Nephron progenitor cell (in vitro differentiated cells): ENCODE measurements around the gene SLC39A9.

Experiments
- DNase-seq: peaks from one replicate; pipeline ENCODE4 v3.0.0; 2021
- H3K27ac Mint-ChIP-seq: 2 replicates; pipeline ENCODE4 v1.8.0; 2021; ENCODE audit warnings: mild to moderate bottlenecking, moderate library complexity, mixed read lengths
- H3K27me3 Mint-ChIP-seq: 2 replicates; pipeline ENCODE4 v1.8.0; 2021; ENCODE audit warnings: mild to moderate bottlenecking, low read depth, mixed read lengths; ENCODE audit not compliant: poor library complexity
- H3K36me3 Mint-ChIP-seq: 2 replicates; pipeline ENCODE4 v1.8.0; 2021; ENCODE audit warnings: low read depth, mixed read lengths
- H3K4me1 Mint-ChIP-seq: 2 replicates; pipeline ENCODE4 v1.8.0; 2021; ENCODE audit warnings: mixed read lengths
- H3K4me3 Mint-ChIP-seq: 2 replicates; pipeline ENCODE4 v1.8.0; 2021; ENCODE audit warnings: mild to moderate bottlenecking, moderate library complexity, mixed read lengths
- H3K9me3 Mint-ChIP-seq: 2 replicates; pipeline ENCODE4 v1.8.0; 2021; ENCODE audit warnings: mild to moderate bottlenecking, moderate library complexity, mixed read lengths
- CTCF ChIP-seq: fragments of 200-600 bp; sonication (generic); IDR thresholded peaks from 2 replicates; pipeline ENCODE4 v1.5.0; 2021; ENCODE audit warnings: antibody characterized with exemption

SLC39A9 gene

DNA sequence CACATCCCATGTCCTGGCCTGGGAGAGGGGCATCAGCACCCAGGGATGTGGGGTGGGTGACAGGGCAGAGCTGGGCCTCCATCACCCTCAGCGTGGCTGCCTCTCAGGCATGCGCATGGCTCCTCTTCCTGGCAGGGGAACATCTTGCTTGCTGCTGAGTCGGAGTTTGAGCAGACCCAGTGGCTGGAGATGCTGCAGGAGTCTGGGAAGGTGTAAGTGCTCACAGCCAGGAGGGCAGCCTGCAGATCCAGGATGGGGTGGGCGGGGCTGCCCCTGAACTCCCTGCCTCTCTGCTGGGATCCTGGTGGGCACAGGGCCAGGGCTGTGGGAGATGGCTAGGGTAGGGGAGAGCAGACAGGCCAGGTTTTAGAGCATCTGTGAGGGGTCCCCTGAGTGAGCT lies 102.2 kb downstream of the SLC39A9 start:
- no peak overlapping the region for H3K4me3 Mint-ChIP-seq
- no peak overlapping the region for H3K27ac Mint-ChIP-seq
- no peak for DNase-seq
- H3K36me3 Mint-ChIP-seq = no peaks in the 10 kb centered on the region
- TF ChIP-seq CTCF = no peak
- peaks cover 27% of the 10 kb centered on the region for H3K27me3 Mint-ChIP-seq
- H3K4me1 Mint-ChIP-seq = peaks cover 5% of the 10 kb centered on the region
- no peaks in the 10 kb centered on the region for H3K9me3 Mint-ChIP-seq

DNA sequence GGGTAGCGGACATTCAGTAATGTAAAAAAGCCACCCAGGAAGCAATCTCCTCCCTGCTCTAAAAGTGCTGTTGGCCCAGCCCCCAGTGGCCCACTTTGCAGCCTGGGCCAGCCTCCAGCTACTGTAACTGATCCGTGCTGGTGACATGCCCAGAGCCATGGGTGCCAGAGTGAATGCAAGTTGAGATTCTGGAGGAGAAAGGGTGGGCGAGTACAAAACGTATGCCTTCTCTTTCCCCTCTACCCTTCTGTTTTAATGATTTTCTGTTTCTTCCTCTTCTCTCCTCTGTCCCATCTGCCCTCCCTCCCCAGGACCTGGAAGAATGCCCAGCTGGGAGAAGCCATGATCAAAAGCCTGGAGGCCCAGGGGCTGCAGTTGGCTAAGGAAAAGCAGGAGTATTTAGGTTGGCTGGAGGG lies 102.9 kb downstream of the SLC39A9 start:
- no peak for TF ChIP-seq CTCF
- Mint-ChIP-seq H3K4me1 (peaks cover 5% of the 10 kb centered on the region), H3K27me3 (peaks cover 20% of the 10 kb centered on the region), H3K4me3 (no peak overlapping the region), H3K27ac (no peak overlapping the region), H3K9me3 (no peaks in the 10 kb centered on the region), H3K36me3 (no peaks in the 10 kb centered on the region)
- DNase-seq = no peak

DNA sequence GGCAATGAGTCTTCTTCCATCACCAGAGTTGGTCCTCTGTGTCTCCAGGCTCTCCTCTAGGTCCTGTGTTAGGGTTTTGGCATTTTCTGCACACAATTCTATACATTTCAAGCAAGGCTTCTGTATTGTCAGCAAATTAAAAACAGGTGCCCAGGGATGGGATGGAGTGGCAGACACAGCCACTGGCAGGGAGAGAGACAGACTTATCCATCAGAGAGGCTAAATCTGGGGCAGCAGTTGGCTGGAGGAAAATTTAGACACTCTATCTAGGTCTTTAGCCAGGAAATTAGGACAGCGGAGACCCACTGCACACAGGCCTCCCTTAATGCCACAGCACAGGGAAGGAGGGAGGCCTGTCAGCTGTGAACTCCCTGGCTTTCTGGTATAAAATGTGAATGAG lies 106.3 kb downstream of the SLC39A9 start:
- Mint-ChIP-seq H3K4me3 (no peak overlapping the region), H3K27ac (no peak overlapping the region), H3K36me3 (no peaks in the 10 kb centered on the region), H3K4me1 (peaks cover 5% of the 10 kb centered on the region), H3K9me3 (no peaks in the 10 kb centered on the region), H3K27me3 (peaks cover 27% of the 10 kb centered on the region)
- no peak for DNase-seq
- no peak for TF ChIP-seq CTCF

DNA sequence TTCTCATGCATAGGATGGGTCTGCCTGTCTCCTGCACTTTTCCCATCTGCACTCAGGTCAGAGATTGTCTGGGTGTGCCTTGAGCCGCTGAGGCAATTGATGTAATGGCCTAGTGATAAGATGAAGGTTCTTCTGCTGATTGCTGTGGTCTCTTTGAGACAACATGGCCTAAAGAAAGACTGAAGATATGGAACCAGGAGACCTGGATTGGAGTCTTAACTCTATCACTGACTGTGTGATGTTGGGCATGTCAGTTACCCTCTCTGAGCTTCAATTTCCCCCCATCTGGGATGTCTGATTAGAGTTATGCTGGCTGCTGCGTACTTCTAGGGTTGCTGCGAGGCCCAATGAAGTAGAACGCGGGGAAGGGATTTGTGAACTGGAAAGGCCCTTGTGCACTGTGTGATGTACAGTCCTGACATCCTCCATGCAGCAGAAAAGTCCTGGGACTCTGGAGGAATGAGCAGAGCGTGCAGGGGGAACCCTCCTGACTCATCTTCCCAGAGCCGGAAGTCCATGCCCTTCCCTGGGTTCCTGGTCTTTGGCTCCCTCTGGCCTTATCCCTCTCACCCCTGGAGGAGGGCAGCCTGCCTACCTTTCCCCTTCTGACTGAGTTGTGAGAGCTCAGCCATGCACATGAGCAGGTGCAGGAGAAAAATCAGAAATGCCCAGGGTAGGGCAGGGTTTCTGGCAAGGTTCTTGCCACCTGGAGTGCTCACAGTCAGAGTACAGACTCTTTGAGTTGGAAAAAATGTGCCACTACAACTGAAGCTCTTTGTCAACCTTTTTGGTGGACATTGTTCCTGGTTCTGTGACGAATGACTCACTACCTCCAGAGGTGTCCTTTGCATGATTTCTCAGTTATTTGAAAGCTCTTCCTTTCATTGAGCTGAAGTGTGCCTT lies 107.1 kb downstream of the SLC39A9 start:
- no peak for DNase-seq
- Mint-ChIP-seq H3K27me3 (peaks cover 32% of the 10 kb centered on the region), H3K36me3 (no peaks in the 10 kb centered on the region), H3K27ac (no peak overlapping the region), H3K4me3 (no peak overlapping the region), H3K9me3 (no peaks in the 10 kb centered on the region), H3K4me1 (peaks cover 5% of the 10 kb centered on the region)
- no peak for TF ChIP-seq CTCF

GRCh38 chr14:69506241-69506595 lies 107.7 kb downstream of the SLC39A9 start:
- Mint-ChIP-seq H3K27ac (no peak overlapping the region), H3K4me1 (peaks cover 5% of the 10 kb centered on the region), H3K9me3 (no peaks in the 10 kb centered on the region), H3K27me3 (peaks cover 36% of the 10 kb centered on the region), H3K36me3 (no peaks in the 10 kb centered on the region), H3K4me3 (no peak overlapping the region)
- no peak for DNase-seq
- no peak for TF ChIP-seq CTCF
